ENCODE results near the gene JAG2. TPM values are rescaled to one million over a fixed set of nuclear protein-coding genes. Genes with fewer than 3 reads are reported as not detected.

The JAG2 gene
- total and polyA plus RNA-seq, 2 donors from 2014 or later: 6.3 to 26.1 TPM

- FAIRE-seq (no peak), DNase-seq (peak in 3 of 5 donors; percentile 53 to 97 (median 65))
- Histone ChIP-seq H3K9me3 (ENCODE audit: control insufficient read depth in 2 of 3, insufficient read depth in 1 of 3, low read length in 3 of 3) (no peaks in the 10 kb centered on the region), H3K27me3 (ENCODE audit: control insufficient read depth, insufficient read depth, low read length) (no peaks in the 10 kb centered on the region), H3K27ac (ENCODE audit: low read depth in 2 of 2, low read length in 2 of 2) (peak overlapping the region; percentile 75 to 79), H3K36me3 (ENCODE audit: control insufficient read depth in 2 of 3, insufficient read depth in 3 of 3, low read length in 3 of 3) (no peaks in the 10 kb centered on the region), H3K9ac (ENCODE audit: low read length in 3 of 3) (peak overlapping the region in 1 of 3 donors; percentile 34), H3K4me3 (ENCODE audit: low read length in 3 of 3) (no peak overlapping the region), H3K4me1 (ENCODE audit: control insufficient read depth in 2 of 3, insufficient read depth in 2 of 3, low read depth in 1 of 3, low read length in 3 of 3) (peaks cover 0 to 47% (median 8%) of the 10 kb centered on the region in 3 donors)
- TF ChIP-seq CTCF (IDR thresholded peaks at IDR 0.05; ENCODE audit: borderline replicate concordance, extremely low read depth, insufficient read depth): no peak
- intact Hi-C loops (cut with DNase I): no loop called here
These were observed 76.9 kb downstream of the JAG2 start for GRCh38 chr14:105091517-105092170.

- intact Hi-C loops (cut with DNase I): no loop called here
- FAIRE-seq (no peak), DNase-seq (peak in 1 of 5 donors; percentile 79)
- peaks cover 0 to 49% (median 8%) of the 10 kb centered on the region in 3 donors for H3K4me1 ChIP-seq (ENCODE audit: control insufficient read depth in 2 of 3, insufficient read depth in 2 of 3, low read depth in 1 of 3, low read length in 3 of 3)
- no peaks in the 10 kb centered on the region for H3K9me3 ChIP-seq (ENCODE audit: control insufficient read depth in 2 of 3, insufficient read depth in 1 of 3, low read length in 3 of 3)
- no peak for TF ChIP-seq CTCF (IDR thresholded peaks at IDR 0.05; ENCODE audit: borderline replicate concordance, extremely low read depth, insufficient read depth)
- no peak overlapping the region for H3K4me3 ChIP-seq (ENCODE audit: low read length in 3 of 3)
- H3K27ac ChIP-seq (ENCODE audit: low read depth in 2 of 2, low read length in 2 of 2): peak overlapping the region; percentile 75 to 79
- peak overlapping the region in 1 of 3 donors; percentile 7 for H3K9ac ChIP-seq (ENCODE audit: low read length in 3 of 3)
- H3K27me3 ChIP-seq (ENCODE audit: control insufficient read depth, insufficient read depth, low read length): no peaks in the 10 kb centered on the region
- H3K36me3 ChIP-seq (ENCODE audit: control insufficient read depth in 2 of 3, insufficient read depth in 3 of 3, low read length in 3 of 3): no peaks in the 10 kb centered on the region
These were observed 77.5 kb downstream of the JAG2 start for GRCh38 chr14:105091054-105091516.

Small RNA genes within 50 kb of the gene (microRNA-seq; reads per million reads assigned to microRNA genes)
- not detected for gene MIR6765

Other genes with a start within 250 kb of the JAG2 start
- 3.2 TPM for gene PLD4, start 243.9 kb downstream of the JAG2 start, total RNA-seq
- gene PLD4, start 243.9 kb downstream of the JAG2 start, polyA plus RNA-seq (ENCODE audit: insufficient read depth, low read depth, low replicate concordance): not detected
- gene AHNAK2, start 190.4 kb downstream of the JAG2 start, total RNA-seq: 72.0 TPM
- gene AHNAK2, start 190.4 kb downstream of the JAG2 start, polyA plus RNA-seq (ENCODE audit: insufficient read depth, low read depth, low replicate concordance): 1.1 TPM
- gene CLBA1, start 183.0 kb downstream of the JAG2 start, total RNA-seq: 22.6 TPM
- gene CLBA1, start 183.0 kb downstream of the JAG2 start, polyA plus RNA-seq (ENCODE audit: insufficient read depth, low read depth, low replicate concordance): 13.2 TPM
- gene CDCA4, start 147.7 kb downstream of the JAG2 start, total RNA-seq: 6.3 TPM
- gene CDCA4, start 147.7 kb downstream of the JAG2 start, polyA plus RNA-seq (ENCODE audit: insufficient read depth, low read depth, low replicate concordance): 4.1 TPM
- gene GPR132, start 103.3 kb downstream of the JAG2 start, total RNA-seq: 4.2 TPM
- gene GPR132, start 103.3 kb downstream of the JAG2 start, polyA plus RNA-seq (ENCODE audit: insufficient read depth, low read depth, low replicate concordance): 0.17 TPM
- 48.6 TPM for gene NUDT14, start 12.5 kb upstream of the JAG2 start, total RNA-seq
- gene NUDT14, start 12.5 kb upstream of the JAG2 start, polyA plus RNA-seq (ENCODE audit: insufficient read depth, low read depth, low replicate concordance): 59.1 TPM
- 38.9 TPM for gene BTBD6, start 79.8 kb upstream of the JAG2 start, total RNA-seq
- 33.3 TPM for gene BTBD6, start 79.8 kb upstream of the JAG2 start, polyA plus RNA-seq (ENCODE audit: insufficient read depth, low read depth, low replicate concordance)
- 34.1 TPM for gene BRF1, start 132.2 kb upstream of the JAG2 start, total RNA-seq
- 19.3 TPM for gene BRF1, start 132.2 kb upstream of the JAG2 start, polyA plus RNA-seq (ENCODE audit: insufficient read depth, low read depth, low replicate concordance)
- gene PACS2, start 146.0 kb upstream of the JAG2 start, total RNA-seq: 83.9 TPM
- 35.7 TPM for gene PACS2, start 146.0 kb upstream of the JAG2 start, polyA plus RNA-seq (ENCODE audit: insufficient read depth, low read depth, low replicate concordance)
- gene TEX22, start 229.8 kb upstream of the JAG2 start, total RNA-seq: 3.3 TPM
- 1.5 TPM for gene TEX22, start 229.8 kb upstream of the JAG2 start, polyA plus RNA-seq (ENCODE audit: insufficient read depth, low read depth, low replicate concordance)

All from kidney (tissue), 14 donors.